MG63 (cell line): Measurements from ENCODE around the gene AHDC1. TPM values are rescaled to one million over a fixed set of nuclear protein-coding genes. Genes with fewer than 3 reads are reported as not detected.
"Not testable (repeated sequence)": the region's sequence is repeated elsewhere in the genome, so short reads cannot be mapped to it uniquely, and the experiment has no call there.

ENCODE experiments used
- DNase-seq: peaks from one replicate; pipeline ENCODE4 v3.0.0-alpha.2; 2020
- H3K27me3 ChIP-seq: fragments of 250-450 bp; sonication (Bioruptor Pico); 2 replicates; pipeline ENCODE4 v1.5.1; 2020; ENCODE audit warnings: mild to moderate bottlenecking, moderate library complexity
- H3K36me3 ChIP-seq: fragments of 250-450 bp; sonication (Bioruptor Pico); 2 replicates; pipeline ENCODE4 v1.5.1; 2020; ENCODE audit warnings: mild to moderate bottlenecking, moderate library complexity
- H3K4me3 ChIP-seq: fragments of 250-450 bp; sonication (Bioruptor Pico); 2 replicates; pipeline ENCODE4 v1.5.1; 2020; ENCODE audit warnings: mild to moderate bottlenecking, moderate library complexity
- H3K9me3 ChIP-seq: fragments of 250-450 bp; sonication (Bioruptor Pico); 2 replicates; pipeline ENCODE4 v1.5.1; 2020; ENCODE audit warnings: mild to moderate bottlenecking, moderate library complexity
- total RNA-seq: library from RNA; depleted of rRNA; stranded (reverse); fragments of >200 nt; shearing (Covaris generic); gene quantifications from 2 replicates; pipeline ENCODE4 v1.2.3, GENCODE V29; 2014; ENCODE audit warnings: low replicate concordance

Gene AHDC1
- total RNA-seq, 1 experiment from 2014 or later: 10.4 TPM

- DNase-seq: no peak
Measured at GRCh38 chr1:27517907-27518718, 85.8 kb downstream of the AHDC1 start.

DNA sequence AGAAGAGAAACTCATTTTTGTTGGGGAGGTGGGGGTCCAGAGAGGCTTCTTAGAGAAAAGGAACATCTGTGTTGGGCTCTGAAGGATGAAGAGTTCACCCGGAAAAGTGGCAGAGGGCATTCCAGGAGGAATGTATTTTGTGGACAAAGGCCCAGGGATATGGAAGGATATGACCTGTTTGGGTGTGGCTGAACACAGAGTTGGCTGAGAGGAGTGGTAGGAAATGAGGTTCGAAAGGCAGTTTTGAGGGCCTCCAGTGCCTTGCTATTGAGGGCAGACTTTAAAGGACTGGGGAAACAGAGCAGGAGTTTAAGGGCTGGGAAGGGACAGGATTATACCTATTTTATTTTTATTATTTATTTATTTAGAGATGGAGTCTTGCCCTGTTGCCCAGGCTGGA is 86.6 kb downstream of the AHDC1 start:
- no peak for DNase-seq
- Histone ChIP-seq H3K36me3 (no peaks in the 10 kb centered on the region), H3K27me3 (no peaks in the 10 kb centered on the region), H3K9me3 (no peaks in the 10 kb centered on the region), H3K4me3 (no peak overlapping the region)

More at GRCh38 chr1:27517907-27518718, 85.8 kb downstream of the AHDC1 start:
- no peak overlapping the region for H3K4me3 ChIP-seq
- H3K27me3 ChIP-seq: no peaks in the 10 kb centered on the region
- no peaks in the 10 kb centered on the region for H3K36me3 ChIP-seq
- no peaks in the 10 kb centered on the region for H3K9me3 ChIP-seq

- H3K36me3 ChIP-seq: no peaks in the 10 kb centered on the region
- no peak overlapping the region for H3K4me3 ChIP-seq
- no peak for DNase-seq
- H3K27me3 ChIP-seq: no peaks in the 10 kb centered on the region
- no peaks in the 10 kb centered on the region for H3K9me3 ChIP-seq
Measured at GRCh38 chr1:27515626-27516025, 88.3 kb downstream of the AHDC1 start.

DNA sequence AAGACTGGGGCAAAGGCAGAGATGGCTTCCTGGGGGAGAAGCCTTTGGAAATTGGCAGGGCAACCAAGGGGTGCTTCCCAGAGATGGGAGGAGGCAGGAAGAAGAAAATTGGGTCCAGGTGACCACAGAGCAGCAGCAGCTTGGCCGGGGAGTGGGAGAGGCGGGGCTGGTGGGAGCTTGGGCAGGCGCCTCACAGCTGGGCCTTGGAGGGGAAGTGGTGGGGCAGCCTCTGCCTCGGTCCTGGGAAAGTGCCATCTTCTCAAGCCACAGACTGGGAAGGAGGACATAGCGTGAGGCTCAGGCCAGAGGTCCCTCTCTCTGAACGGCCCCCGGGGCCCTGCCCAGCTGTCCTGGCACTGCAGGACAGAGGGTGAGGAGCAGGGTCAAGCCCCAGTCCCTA is 90.0 kb downstream of the AHDC1 start:
- no peak for DNase-seq
- Histone ChIP-seq H3K9me3 (no peaks in the 10 kb centered on the region), H3K27me3 (no peaks in the 10 kb centered on the region), H3K36me3 (no peaks in the 10 kb centered on the region), H3K4me3 (no peak overlapping the region)

DNA sequence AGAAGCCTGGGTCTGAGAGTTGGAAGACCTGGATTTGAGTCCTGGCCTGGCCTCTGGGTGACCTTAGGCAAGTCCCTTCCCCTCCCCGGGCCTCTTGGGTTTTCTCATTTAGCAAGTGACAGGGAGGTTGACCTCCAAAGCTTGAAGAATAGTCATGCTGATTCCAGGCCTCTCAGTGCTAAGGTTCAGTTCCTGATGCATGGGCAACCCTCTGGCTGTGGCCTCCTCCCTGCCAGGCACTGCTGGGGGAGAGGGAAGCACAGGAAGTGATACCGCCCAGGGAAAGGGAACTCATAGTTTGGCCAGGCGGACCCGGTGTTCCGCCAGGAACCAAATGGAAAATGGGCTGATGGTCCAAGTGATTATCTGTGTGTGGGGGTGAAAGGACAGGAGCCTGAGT is 90.4 kb downstream of the AHDC1 start:
- Histone ChIP-seq H3K9me3 (no peaks in the 10 kb centered on the region), H3K27me3 (no peaks in the 10 kb centered on the region), H3K36me3 (no peaks in the 10 kb centered on the region), H3K4me3 (no peak overlapping the region)
- DNase-seq: no peak

DNA sequence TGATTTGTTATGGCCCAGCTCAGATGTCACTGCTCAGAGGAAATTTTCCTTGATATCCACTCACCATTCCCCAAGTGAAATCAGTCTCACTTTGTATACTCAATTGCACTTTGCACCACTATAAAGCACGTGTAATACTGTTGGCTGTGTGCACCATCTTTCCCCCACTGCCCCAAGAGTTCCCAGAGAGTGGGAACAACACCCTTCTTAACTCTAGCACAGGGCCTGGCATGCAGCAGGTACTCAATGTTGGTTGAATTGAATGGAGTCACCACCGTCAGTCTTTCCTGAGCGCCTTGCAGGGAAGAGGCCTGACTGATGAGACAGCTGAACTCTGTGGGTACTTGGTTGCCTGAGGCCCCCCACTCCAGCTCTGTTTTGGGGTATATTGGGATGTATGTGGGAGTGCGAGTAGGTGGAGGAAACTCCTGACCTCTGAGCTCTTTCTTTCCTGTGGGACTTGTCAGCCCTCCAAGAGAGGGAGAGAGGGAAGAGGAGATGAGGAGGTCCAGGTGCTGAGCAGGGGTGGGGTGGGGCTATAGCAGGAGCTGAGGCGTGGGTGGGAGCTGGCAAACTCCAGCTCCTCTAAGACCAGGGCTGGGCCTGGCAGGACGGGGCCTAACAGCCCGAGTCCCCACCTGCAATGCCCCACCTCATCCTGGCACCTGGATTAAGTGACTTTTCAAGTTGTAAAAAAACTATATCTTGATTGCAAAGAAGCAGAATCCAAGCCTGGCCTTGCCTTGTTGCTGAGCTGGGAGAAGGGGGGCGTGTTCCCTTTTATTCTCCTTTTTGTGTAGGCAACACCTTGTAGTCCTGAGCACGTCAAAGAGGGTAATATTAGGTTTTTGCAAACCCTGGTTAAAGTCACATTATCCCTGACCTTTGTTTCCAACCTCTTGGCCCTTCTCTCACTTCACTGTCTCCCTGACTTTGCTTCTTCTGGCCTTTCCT is 94.5 kb downstream of the AHDC1 start:
- Histone ChIP-seq H3K9me3 (no peaks in the 10 kb centered on the region), H3K4me3 (no peak overlapping the region), H3K27me3 (no peaks in the 10 kb centered on the region), H3K36me3 (no peaks in the 10 kb centered on the region)
- DNase-seq: no peak

DNA sequence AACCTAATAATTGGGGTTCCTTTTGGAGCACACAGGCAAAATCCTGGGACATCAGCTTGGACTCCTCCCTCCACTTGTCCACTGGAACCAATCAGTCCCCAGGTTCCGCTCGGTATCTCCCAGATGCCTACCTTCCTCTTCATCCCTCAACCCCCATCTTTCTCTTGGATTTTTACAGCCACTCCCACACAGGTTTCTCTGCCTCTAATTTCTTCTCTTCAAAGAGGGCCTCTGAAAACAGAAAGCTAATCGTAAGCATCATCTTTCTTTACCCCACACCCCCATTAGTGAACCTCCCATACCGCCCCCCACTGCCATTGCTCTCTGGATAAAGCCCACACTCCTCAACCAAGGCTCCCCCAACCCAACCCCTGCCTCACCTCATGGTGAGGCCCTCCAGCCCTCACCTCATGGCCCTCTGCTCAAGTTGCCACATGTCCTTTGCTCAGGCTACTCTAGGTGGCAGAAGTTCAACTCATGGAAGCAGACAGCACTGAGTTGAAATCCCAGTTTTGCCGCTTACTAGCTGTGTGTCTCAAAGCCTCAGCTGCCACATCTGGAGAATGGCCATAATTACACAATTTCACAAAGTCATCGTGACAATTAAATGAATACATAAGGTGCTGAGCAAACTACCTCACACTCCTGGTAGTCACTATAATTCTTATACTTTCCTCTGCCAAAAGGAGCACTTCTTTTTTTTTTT is 95.8 kb downstream of the AHDC1 start:
- Histone ChIP-seq H3K36me3 (no peaks in the 10 kb centered on the region), H3K4me3 (no peak overlapping the region), H3K27me3 (no peaks in the 10 kb centered on the region), H3K9me3 (no peaks in the 10 kb centered on the region)
- DNase-seq: no peak

GRCh38 chr1:27506703-27507102 is 97.2 kb downstream of the AHDC1 start:
- H3K36me3 ChIP-seq: no peaks in the 10 kb centered on the region
- H3K27me3 ChIP-seq: no peaks in the 10 kb centered on the region
- no peaks in the 10 kb centered on the region for H3K9me3 ChIP-seq
- no peak overlapping the region for H3K4me3 ChIP-seq
- no peak for DNase-seq

- H3K36me3 ChIP-seq: no peaks in the 10 kb centered on the region
- no peak for DNase-seq
- H3K9me3 ChIP-seq: no peaks in the 10 kb centered on the region
- no peaks in the 10 kb centered on the region for H3K27me3 ChIP-seq
- H3K4me3 ChIP-seq: no peak overlapping the region
Measured at GRCh38 chr1:27505420-27505680, 98.6 kb downstream of the AHDC1 start.

- Histone ChIP-seq H3K9me3 (no peaks in the 10 kb centered on the region), H3K36me3 (no peaks in the 10 kb centered on the region), H3K27me3 (no peaks in the 10 kb centered on the region), H3K4me3 (no peak overlapping the region)
- DNase-seq: peak; percentile 86
Measured at GRCh38 chr1:27504588-27505419, 99.1 kb downstream of the AHDC1 start.

- DNase-seq: no peak
- no peaks in the 10 kb centered on the region for H3K9me3 ChIP-seq
- no peaks in the 10 kb centered on the region for H3K27me3 ChIP-seq
- H3K4me3 ChIP-seq: no peak overlapping the region
- no peaks in the 10 kb centered on the region for H3K36me3 ChIP-seq
Measured at GRCh38 chr1:27503844-27504587, 99.9 kb downstream of the AHDC1 start.

- DNase-seq: no peak
- Histone ChIP-seq H3K4me3 (no peak overlapping the region), H3K9me3 (no peaks in the 10 kb centered on the region), H3K36me3 (no peaks in the 10 kb centered on the region), H3K27me3 (no peaks in the 10 kb centered on the region)
Measured at GRCh38 chr1:27503033-27503432, 100.9 kb downstream of the AHDC1 start.

- not testable (repeated sequence) for H3K27me3 ChIP-seq, DNase-seq, H3K9me3 ChIP-seq, H3K36me3 ChIP-seq, H3K4me3 ChIP-seq
Measured at GRCh38 chr1:27501159-27501558, 102.8 kb downstream of the AHDC1 start.

GRCh38 chr1:27499142-27499541 is 104.8 kb downstream of the AHDC1 start:
- no peak overlapping the region for H3K4me3 ChIP-seq
- no peak for DNase-seq
- H3K9me3 ChIP-seq: no peaks in the 10 kb centered on the region
- H3K36me3 ChIP-seq: no peaks in the 10 kb centered on the region
- no peaks in the 10 kb centered on the region for H3K27me3 ChIP-seq

DNA sequence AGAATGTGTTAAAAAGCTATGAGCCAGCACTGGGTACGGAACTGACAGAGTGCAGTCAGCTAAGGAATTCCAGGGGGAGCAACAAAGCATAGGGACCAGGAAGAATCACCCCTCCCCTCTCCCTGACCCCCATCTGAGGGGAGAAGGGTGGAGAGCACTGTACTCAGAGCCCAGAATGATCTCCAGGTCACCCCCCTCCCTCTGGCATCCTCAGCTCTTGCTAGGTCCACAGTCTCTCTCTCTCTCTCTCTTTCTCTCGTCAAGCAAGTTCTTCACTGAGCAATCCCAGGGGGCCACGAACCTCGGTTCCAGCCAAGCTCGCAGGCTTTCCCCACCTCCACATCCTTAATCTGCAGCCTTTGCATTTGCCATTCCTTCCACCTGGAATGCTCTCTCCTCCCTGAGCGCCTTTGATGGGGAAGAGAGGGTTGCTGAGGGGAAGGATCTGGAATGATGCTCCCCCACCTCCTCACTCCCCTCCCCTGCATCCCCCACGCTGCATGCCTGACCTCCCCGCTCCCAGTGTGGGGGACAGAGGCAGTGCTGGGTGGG is 107.3 kb downstream of the AHDC1 start:
- DNase-seq: no peak
- no peaks in the 10 kb centered on the region for H3K27me3 ChIP-seq
- no peaks in the 10 kb centered on the region for H3K36me3 ChIP-seq
- H3K9me3 ChIP-seq: no peaks in the 10 kb centered on the region
- H3K4me3 ChIP-seq: no peak overlapping the region

- no peak for DNase-seq
- Histone ChIP-seq H3K9me3 (no peaks in the 10 kb centered on the region), H3K27me3 (no peaks in the 10 kb centered on the region), H3K4me3 (no peak overlapping the region), H3K36me3 (no peaks in the 10 kb centered on the region; the same call in 1 of the 2 replicates)
Measured at GRCh38 chr1:27492796-27493195, 111.1 kb downstream of the AHDC1 start.
